Immature natural killer cell (primary cell): ENCODE measurements around the gene DBNL. TPM values are rescaled to one million over a fixed set of nuclear protein-coding genes. Genes with fewer than 3 reads are reported as not detected.
"Not testable (repeated sequence)": the region's sequence is repeated elsewhere in the genome, so short reads cannot be mapped to it uniquely, and the experiment has no call there.

ENCODE experiments used
- DNase-seq, 3 donors: peaks; one replicate each; pipeline ENCODE4 v3.0.0; 2022; ENCODE audit warnings: mixed read lengths in 1 of 3
- H3K27ac Mint-ChIP-seq, 6 donors: one replicate each; pipeline ENCODE4 v1.8.0; 2020; ENCODE audit warnings: mixed read lengths in 6 of 6, mild to moderate bottlenecking in 5 of 6, inconsistent platforms in 4 of 6, moderate library complexity in 3 of 6
- H3K27me3 Mint-ChIP-seq, 3 donors: one replicate each; pipeline ENCODE4 v1.8.0; 2020 to 2021; ENCODE audit warnings: low read depth in 3 of 3, mild to moderate bottlenecking in 3 of 3, mixed read lengths in 3 of 3, moderate library complexity in 3 of 3, inconsistent platforms in 1 of 3
- H3K36me3 Mint-ChIP-seq, 3 donors: one replicate each; pipeline ENCODE4 v1.8.0; 2020; ENCODE audit warnings: mixed read lengths in 3 of 3, inconsistent platforms in 2 of 3, mild to moderate bottlenecking in 2 of 3
- H3K4me1 Mint-ChIP-seq, 2 donors: one replicate each; pipeline ENCODE4 v1.8.0; 2020; ENCODE audit warnings: inconsistent platforms in 2 of 2, mild to moderate bottlenecking in 2 of 2, mixed read lengths in 2 of 2, moderate library complexity in 1 of 2
- H3K4me3 Mint-ChIP-seq, 5 donors: one replicate each; pipeline ENCODE4 v1.8.0; 2020; ENCODE audit warnings: mild to moderate bottlenecking in 5 of 5, mixed read lengths in 5 of 5, inconsistent platforms in 3 of 5, moderate library complexity in 3 of 5
- H3K9me3 Mint-ChIP-seq, 6 donors: one replicate each; pipeline ENCODE4 v1.8.0; 2020; ENCODE audit warnings: mild to moderate bottlenecking in 6 of 6, mixed read lengths in 6 of 6, inconsistent platforms in 4 of 6, moderate library complexity in 3 of 6
- polyA plus RNA-seq, 3 donors: library from polyadenylated mRNA; unstranded; fragments of 300-500 nt; fragmentation: Illumina TruSeq; gene quantifications; one replicate each; pipeline ENCODE4 v1.2.3, GENCODE V29; 2021

Gene DBNL
- polyA plus RNA-seq = 100 to 1,000 TPM; 237 to 306 (median 285) TPM

GRCh38 chr7:44044315-44045225 is at the start of gene DBNL:
Gene DBNL, plus strand, starts transcription at chr7:44044702. Its CDS starts 36 bp downstream, at chr7:44044738.
- Mint-ChIP-seq H3K9me3 (no peaks in the 10 kb centered on the region), H3K27me3 (peaks cover 2 to 14% (median 12%) of the 10 kb centered on the region in 3 donors), H3K27ac (peak within 1 kb of the TSS; percentile 96 to 99 (median 98)), H3K4me3 (peak within 1 kb of the TSS; percentile 90 to 95 (median 91)), H3K4me1 (peaks cover 53 to 57% of the 10 kb centered on the region in 2 donors), H3K36me3 (peaks cover 0 to 8% (median 0%) of the 10 kb centered on the region in 3 donors)
- peak; percentile 87 to 88 (median 87) for DNase-seq

GRCh38 chr7:43997532-43997931 is 47.0 kb upstream of the DBNL start, which contains the start of gene SPDYE1:
Gene SPDYE1, plus strand, starts transcription at chr7:43997897. Its CDS starts 2,053 bp downstream, at chr7:43999950.
- not testable (repeated sequence) for H3K9me3 Mint-ChIP-seq, H3K27me3 Mint-ChIP-seq, H3K27ac Mint-ChIP-seq, DNase-seq, H3K36me3 Mint-ChIP-seq, H3K4me3 Mint-ChIP-seq, H3K4me1 Mint-ChIP-seq

- not testable (repeated sequence) for H3K4me1 Mint-ChIP-seq, H3K4me3 Mint-ChIP-seq, H3K27me3 Mint-ChIP-seq, DNase-seq, H3K36me3 Mint-ChIP-seq, H3K9me3 Mint-ChIP-seq, H3K27ac Mint-ChIP-seq
Measured at GRCh38 chr7:44012081-44012480, 32.4 kb upstream of the DBNL start.

- not testable (repeated sequence) for H3K9me3 Mint-ChIP-seq, H3K27ac Mint-ChIP-seq
- H3K4me1 Mint-ChIP-seq = peaks cover 15 to 16% of the 10 kb centered on the region in 2 donors
Measured at GRCh38 chr7:44015090-44015489, 29.4 kb upstream of the DBNL start.

GRCh38 chr7:44018857-44019807 is 25.4 kb upstream of the DBNL start:
- Mint-ChIP-seq H3K4me3 (peak overlapping the region; percentile 87 to 92 (median 90)), H3K4me1 (peaks cover 23% of the 10 kb centered on the region in 2 donors), H3K27me3 (peaks cover 4 to 12% (median 7%) of the 10 kb centered on the region in 3 donors), H3K27ac (peak overlapping the region; percentile 89 to 93 (median 91))
- not testable (repeated sequence) for H3K36me3 Mint-ChIP-seq, H3K9me3 Mint-ChIP-seq
- DNase-seq = peak; percentile 99 to 100 (median 99)

More at GRCh38 chr7:44015090-44015489, 29.4 kb upstream of the DBNL start:
- DNase-seq, H3K27me3 Mint-ChIP-seq, H3K36me3 Mint-ChIP-seq, H3K4me3 Mint-ChIP-seq: not testable (repeated sequence)

- Mint-ChIP-seq H3K27me3 (peaks cover 4 to 12% (median 7%) of the 10 kb centered on the region in 3 donors), H3K27ac (peak overlapping the region in 3 of 6 donors; percentile 34 to 91 (median 80)), H3K4me1 (peaks cover 23% of the 10 kb centered on the region in 2 donors)
- not testable (repeated sequence) for H3K36me3 Mint-ChIP-seq, H3K9me3 Mint-ChIP-seq, H3K4me3 Mint-ChIP-seq
- peak in 1 of 3 donors; percentile 5 for DNase-seq
Measured at GRCh38 chr7:44019825-44020224, 24.7 kb upstream of the DBNL start.

GRCh38 chr7:44022069-44022468 is 22.4 kb upstream of the DBNL start:
- not testable (repeated sequence) for H3K9me3 Mint-ChIP-seq, DNase-seq, H3K27ac Mint-ChIP-seq, H3K4me3 Mint-ChIP-seq, H3K36me3 Mint-ChIP-seq
- H3K4me1 Mint-ChIP-seq = peaks cover 21 to 23% of the 10 kb centered on the region in 2 donors
- peaks cover 4 to 13% (median 7%) of the 10 kb centered on the region in 3 donors for H3K27me3 Mint-ChIP-seq

GRCh38 chr7:44022796-44023467 is 21.6 kb upstream of the DBNL start:
- Mint-ChIP-seq H3K27me3 (peaks cover 4 to 13% (median 7%) of the 10 kb centered on the region in 3 donors), H3K4me1 (peaks cover 18 to 19% of the 10 kb centered on the region in 2 donors)
- H3K36me3 Mint-ChIP-seq, H3K27ac Mint-ChIP-seq, H3K4me3 Mint-ChIP-seq, H3K9me3 Mint-ChIP-seq, DNase-seq: not testable (repeated sequence)

- DNase-seq, H3K4me3 Mint-ChIP-seq, H3K27me3 Mint-ChIP-seq, H3K27ac Mint-ChIP-seq, H3K9me3 Mint-ChIP-seq, H3K4me1 Mint-ChIP-seq, H3K36me3 Mint-ChIP-seq: not testable (repeated sequence)
Measured at GRCh38 chr7:44029433-44029832, 15.1 kb upstream of the DBNL start.

GRCh38 chr7:44030029-44030428 is 14.5 kb upstream of the DBNL start:
- not testable (repeated sequence) for H3K27me3 Mint-ChIP-seq

GRCh38 chr7:44031319-44031718 is 13.2 kb upstream of the DBNL start:
- not testable (repeated sequence) for H3K4me3 Mint-ChIP-seq, H3K9me3 Mint-ChIP-seq, H3K36me3 Mint-ChIP-seq, H3K27me3 Mint-ChIP-seq, DNase-seq, H3K4me1 Mint-ChIP-seq, H3K27ac Mint-ChIP-seq

More at GRCh38 chr7:44030029-44030428, 14.5 kb upstream of the DBNL start:
- H3K4me3 Mint-ChIP-seq, H3K9me3 Mint-ChIP-seq, DNase-seq, H3K36me3 Mint-ChIP-seq, H3K4me1 Mint-ChIP-seq, H3K27ac Mint-ChIP-seq: not testable (repeated sequence)

- not testable (repeated sequence) for H3K4me1 Mint-ChIP-seq, H3K27me3 Mint-ChIP-seq, H3K9me3 Mint-ChIP-seq, DNase-seq, H3K4me3 Mint-ChIP-seq, H3K36me3 Mint-ChIP-seq, H3K27ac Mint-ChIP-seq
Measured at GRCh38 chr7:44032031-44032430, 12.5 kb upstream of the DBNL start.
